ENCODE measurements around the gene GPX3.

The GPX3 gene

GRCh38 chr5:151075698-151076331, 55.4 kb downstream of the GPX3 start:
- Histone ChIP-seq H3K79me1 (ENCODE audit: low read depth, low read length) (peaks cover 7% of the 10 kb centered on the region), H2BK5ac (ENCODE audit: low read length) (peak overlapping the region; percentile 26)
- no CpG with 5 or more reads among the region's 5 CpGs for WGBS, 2 donors (ENCODE audit: extremely low coverage in 2 of 2, insufficient read length in 2 of 2, insufficient replicate concordance in 1 of 2)

GRCh38 chr5:151076616-151077015, 56.2 kb downstream of the GPX3 start:
- H3K4me2 ChIP-seq (ENCODE audit: insufficient read depth, low read length, poor library complexity, severe bottlenecking): no peak overlapping the region

More at GRCh38 chr5:151075698-151076331, 55.4 kb downstream of the GPX3 start:
- Histone ChIP-seq H3K27ac (replicated peaks; ENCODE audit: low read length) (no peak overlapping the region), H3K36me3 (replicated peaks in 1 of 2; ENCODE audit: control insufficient read depth in 2 of 2, insufficient read depth in 2 of 2, low read length in 2 of 2) (peaks cover 2 to 3% of the 10 kb centered on the region in 2 donors), H2BK12ac (ENCODE audit: low read length) (no peak overlapping the region), H3K4ac (ENCODE audit: low read length) (no peak overlapping the region), H3K9ac (ENCODE audit: low read depth, low read length, poor library complexity) (no peak overlapping the region), H2BK120ac (ENCODE audit: low read depth, low read length) (no peak overlapping the region), H3K27me3 (ENCODE audit: control insufficient read depth in 3 of 3, insufficient read depth in 3 of 3, low read depth in 1 of 3, low read length in 3 of 3) (no peaks in the 10 kb centered on the region), H3K4me3 (ENCODE audit: low read length in 2 of 2) (no peak overlapping the region), H3K18ac (ENCODE audit: low read length) (no peak overlapping the region), H3K14ac (ENCODE audit: low read length) (no peak overlapping the region), H3K23ac (ENCODE audit: low read depth, low read length, poor library complexity) (peak overlapping the region; percentile 62), H2AK5ac (ENCODE audit: low read depth, low read length) (peak overlapping the region; percentile 32), H4K91ac (ENCODE audit: low read depth, low read length, poor library complexity) (no peak overlapping the region), H3K4me2 (ENCODE audit: insufficient read depth, low read length, poor library complexity, severe bottlenecking) (no peak overlapping the region), H2BK15ac (ENCODE audit: low read length) (no peak overlapping the region), H4K8ac (ENCODE audit: low read depth, low read length) (peak overlapping the region; percentile 70), H2AFZ (ENCODE audit: low read length) (no peak overlapping the region), H3K4me1 (ENCODE audit: control insufficient read depth in 2 of 2, insufficient read depth in 1 of 2, low read depth in 1 of 2, low read length in 2 of 2) (peaks cover 0 to 4% of the 10 kb centered on the region in 2 donors), H3K9me3 (replicated peaks in 1 of 2; ENCODE audit: control insufficient read depth in 2 of 2, insufficient read depth in 1 of 2, low read depth in 1 of 2, low read length in 2 of 2) (no peaks in the 10 kb centered on the region)
- no peak for DNase-seq (ENCODE audit: low spot score)

GRCh38 chr5:151077419-151077818, 57.0 kb downstream of the GPX3 start:
- no peak overlapping the region for H3K14ac ChIP-seq (ENCODE audit: low read length)
- no CpG with 5 or more reads among the region's 9 CpGs for WGBS, 2 donors (ENCODE audit: extremely low coverage in 2 of 2, insufficient read length in 2 of 2, insufficient replicate concordance in 1 of 2)

More at GRCh38 chr5:151076616-151077015, 56.2 kb downstream of the GPX3 start:
- Histone ChIP-seq H3K9ac (ENCODE audit: low read depth, low read length, poor library complexity) (no peak overlapping the region), H3K79me1 (ENCODE audit: low read depth, low read length) (peaks cover 7% of the 10 kb centered on the region), H3K36me3 (replicated peaks in 1 of 2; ENCODE audit: control insufficient read depth in 2 of 2, insufficient read depth in 2 of 2, low read length in 2 of 2) (peaks cover 2 to 3% of the 10 kb centered on the region in 2 donors), H3K4me1 (ENCODE audit: control insufficient read depth in 2 of 2, insufficient read depth in 1 of 2, low read depth in 1 of 2, low read length in 2 of 2) (peaks cover 0 to 4% of the 10 kb centered on the region in 2 donors), H2BK12ac (ENCODE audit: low read length) (no peak overlapping the region), H3K18ac (ENCODE audit: low read length) (no peak overlapping the region), H3K23ac (ENCODE audit: low read depth, low read length, poor library complexity) (no peak overlapping the region), H3K14ac (ENCODE audit: low read length) (no peak overlapping the region), H2AFZ (ENCODE audit: low read length) (no peak overlapping the region), H2BK5ac (ENCODE audit: low read length) (no peak overlapping the region), H4K8ac (ENCODE audit: low read depth, low read length) (no peak overlapping the region), H2AK5ac (ENCODE audit: low read depth, low read length) (no peak overlapping the region), H2BK15ac (ENCODE audit: low read length) (no peak overlapping the region), H3K4ac (ENCODE audit: low read length) (no peak overlapping the region), H3K4me3 (ENCODE audit: low read length in 2 of 2) (no peak overlapping the region), H4K91ac (ENCODE audit: low read depth, low read length, poor library complexity) (no peak overlapping the region), H3K27ac (replicated peaks; ENCODE audit: low read length) (no peak overlapping the region), H3K27me3 (ENCODE audit: control insufficient read depth in 3 of 3, insufficient read depth in 3 of 3, low read depth in 1 of 3, low read length in 3 of 3) (no peaks in the 10 kb centered on the region), H3K9me3 (replicated peaks in 1 of 2; ENCODE audit: control insufficient read depth in 2 of 2, insufficient read depth in 1 of 2, low read depth in 1 of 2, low read length in 2 of 2) (no peaks in the 10 kb centered on the region), H2BK120ac (ENCODE audit: low read depth, low read length) (no peak overlapping the region)
- no peak for DNase-seq (ENCODE audit: low spot score)
- WGBS, 2 donors (ENCODE audit: extremely low coverage in 2 of 2, insufficient read length in 2 of 2, insufficient replicate concordance in 1 of 2): no CpG with 5 or more reads among the region's 6 CpGs

GRCh38 chr5:151077967-151078366, 57.6 kb downstream of the GPX3 start:
- peaks cover 0 to 4% of the 10 kb centered on the region in 2 donors for H3K4me1 ChIP-seq (ENCODE audit: control insufficient read depth in 2 of 2, insufficient read depth in 1 of 2, low read depth in 1 of 2, low read length in 2 of 2)
- no peaks in the 10 kb centered on the region for H3K27me3 ChIP-seq (ENCODE audit: control insufficient read depth in 3 of 3, insufficient read depth in 3 of 3, low read depth in 1 of 3, low read length in 3 of 3)
- H3K4ac ChIP-seq (ENCODE audit: low read length): no peak overlapping the region
- H3K14ac ChIP-seq (ENCODE audit: low read length): no peak overlapping the region
- H3K4me3 ChIP-seq (ENCODE audit: low read length in 2 of 2): no peak overlapping the region
- no peak overlapping the region for H2AFZ ChIP-seq (ENCODE audit: low read length)
- no peaks in the 10 kb centered on the region for H3K9me3 ChIP-seq (replicated peaks in 1 of 2; ENCODE audit: control insufficient read depth in 2 of 2, insufficient read depth in 1 of 2, low read depth in 1 of 2, low read length in 2 of 2)
- no peak for DNase-seq (ENCODE audit: low spot score)
- H2BK15ac ChIP-seq (ENCODE audit: low read length): no peak overlapping the region
- no peak overlapping the region for H2BK120ac ChIP-seq (ENCODE audit: low read depth, low read length)
- H3K23ac ChIP-seq (ENCODE audit: low read depth, low read length, poor library complexity): no peak overlapping the region
- H3K36me3 ChIP-seq (replicated peaks in 1 of 2; ENCODE audit: control insufficient read depth in 2 of 2, insufficient read depth in 2 of 2, low read length in 2 of 2): peaks cover 2 to 3% of the 10 kb centered on the region in 2 donors
- H4K91ac ChIP-seq (ENCODE audit: low read depth, low read length, poor library complexity): no peak overlapping the region
- no CpG with 5 or more reads among the region's 3 CpGs for WGBS, 2 donors (ENCODE audit: extremely low coverage in 2 of 2, insufficient read length in 2 of 2, insufficient replicate concordance in 1 of 2)
- H2BK5ac ChIP-seq (ENCODE audit: low read length): no peak overlapping the region
- H3K18ac ChIP-seq (ENCODE audit: low read length): no peak overlapping the region
- H3K79me1 ChIP-seq (ENCODE audit: low read depth, low read length): peaks cover 7% of the 10 kb centered on the region
- no peak overlapping the region for H2AK5ac ChIP-seq (ENCODE audit: low read depth, low read length)
- H4K8ac ChIP-seq (ENCODE audit: low read depth, low read length): no peak overlapping the region
- H2BK12ac ChIP-seq (ENCODE audit: low read length): no peak overlapping the region
- no peak overlapping the region for H3K4me2 ChIP-seq (ENCODE audit: insufficient read depth, low read length, poor library complexity, severe bottlenecking)
- H3K9ac ChIP-seq (ENCODE audit: low read depth, low read length, poor library complexity): no peak overlapping the region
- no peak overlapping the region for H3K27ac ChIP-seq (replicated peaks; ENCODE audit: low read length)

More at GRCh38 chr5:151077419-151077818, 57.0 kb downstream of the GPX3 start:
- H4K91ac ChIP-seq (ENCODE audit: low read depth, low read length, poor library complexity): no peak overlapping the region
- peaks cover 7% of the 10 kb centered on the region for H3K79me1 ChIP-seq (ENCODE audit: low read depth, low read length)
- H2BK5ac ChIP-seq (ENCODE audit: low read length): no peak overlapping the region
- H3K9me3 ChIP-seq (replicated peaks in 1 of 2; ENCODE audit: control insufficient read depth in 2 of 2, insufficient read depth in 1 of 2, low read depth in 1 of 2, low read length in 2 of 2): no peaks in the 10 kb centered on the region
- peak overlapping the region in 1 of 2 donors; percentile 9 for H3K4me3 ChIP-seq (ENCODE audit: low read length in 2 of 2)
- no peak overlapping the region for H2BK15ac ChIP-seq (ENCODE audit: low read length)
- peaks cover 2 to 3% of the 10 kb centered on the region in 2 donors for H3K36me3 ChIP-seq (replicated peaks in 1 of 2; ENCODE audit: control insufficient read depth in 2 of 2, insufficient read depth in 2 of 2, low read length in 2 of 2)
- no peak overlapping the region for H3K4ac ChIP-seq (ENCODE audit: low read length)
- no peak for DNase-seq (ENCODE audit: low spot score)
- no peak overlapping the region for H2AFZ ChIP-seq (ENCODE audit: low read length)
- no peaks in the 10 kb centered on the region for H3K27me3 ChIP-seq (ENCODE audit: control insufficient read depth in 3 of 3, insufficient read depth in 3 of 3, low read depth in 1 of 3, low read length in 3 of 3)
- H3K4me1 ChIP-seq (ENCODE audit: control insufficient read depth in 2 of 2, insufficient read depth in 1 of 2, low read depth in 1 of 2, low read length in 2 of 2): peaks cover 0 to 4% of the 10 kb centered on the region in 2 donors
- no peak overlapping the region for H4K8ac ChIP-seq (ENCODE audit: low read depth, low read length)
- no peak overlapping the region for H2BK12ac ChIP-seq (ENCODE audit: low read length)
- H3K9ac ChIP-seq (ENCODE audit: low read depth, low read length, poor library complexity): no peak overlapping the region
- H2AK5ac ChIP-seq (ENCODE audit: low read depth, low read length): no peak overlapping the region
- no peak overlapping the region for H3K27ac ChIP-seq (replicated peaks; ENCODE audit: low read length)
- H2BK120ac ChIP-seq (ENCODE audit: low read depth, low read length): no peak overlapping the region
- peak overlapping the region; percentile 11 for H3K23ac ChIP-seq (ENCODE audit: low read depth, low read length, poor library complexity)
- H3K18ac ChIP-seq (ENCODE audit: low read length): no peak overlapping the region
- no peak overlapping the region for H3K4me2 ChIP-seq (ENCODE audit: insufficient read depth, low read length, poor library complexity, severe bottlenecking)
